Activated CD4-positive, alpha-beta T cell treated with anti-CD3 and anti-CD28 coated beads, Interleukin-2, Interleukin-4, amounts not matched to agents 100 ng/mL and 50 ng/mL, durations not matched to agents 16 hours and 8 hours (primary cell): ENCODE results near the gene YOD1.
A peak's percentile ranks its signal among the peaks of the same experiment; 100 is the strongest.

Experiments
- DNase-seq: peaks from one replicate; pipeline ENCODE4 v3.0.0-alpha.2; 2020; ENCODE audit warnings: low spot score

The YOD1 gene

GRCh38 chr1:207006914-207007313, 44.1 kb downstream of the YOD1 start:
- DNase-seq = no peak

GRCh38 chr1:207006083-207006482, 44.9 kb downstream of the YOD1 start:
- DNase-seq = no peak

- DNase-seq = peak; percentile 30
These were observed 45.8 kb downstream of the YOD1 start for GRCh38 chr1:207004931-207005830.

- DNase-seq = no peak
These were observed 47.8 kb downstream of the YOD1 start for GRCh38 chr1:207003210-207003609.

GRCh38 chr1:207002724-207003146, 48.3 kb downstream of the YOD1 start:
- DNase-seq = no peak

- DNase-seq = no peak
These were observed 49.3 kb downstream of the YOD1 start for GRCh38 chr1:207001492-207002245.

GRCh38 chr1:207000651-207001291, 50.2 kb downstream of the YOD1 start:
- DNase-seq = no peak

- DNase-seq = no peak
These were observed 52.2 kb downstream of the YOD1 start for GRCh38 chr1:206998816-206999215.
